Stimulated activated CD8-positive, alpha-beta memory T cell treated with anti-CD3 and anti-CD28 coated beads, Interleukin-12 subunit alpha, Interleukin-12 subunit beta, amount 100 ng/mL, for 1 hour (primary cell): ENCODE results near the gene BCKDK.
"Not testable (repeated sequence)": the region's sequence is repeated elsewhere in the genome, so short reads cannot be mapped to it uniquely, and the experiment has no call there.

Experiments used
- DNase-seq: peaks from one replicate; pipeline ENCODE4 v3.0.0-alpha.2; 2020; ENCODE audit warnings: low read depth

The BCKDK gene

GRCh38 chr16:31099860-31100638 is 8.1 kb upstream of the BCKDK start:
- no peak for DNase-seq

GRCh38 chr16:31100876-31101641 is 7.1 kb upstream of the BCKDK start:
- not testable (repeated sequence) for DNase-seq

- DNase-seq, result peak; percentile 67
Observed at GRCh38 chr16:31105677-31106213, 2.4 kb upstream of the BCKDK start.

GRCh38 chr16:31106509-31107464 is 1.4 kb upstream of the BCKDK start:
- DNase-seq, result no peak

- DNase-seq, result no peak
Observed at GRCh38 chr16:31107465-31107867, 720 bp upstream of the BCKDK start.

- DNase-seq, result no peak
Observed at GRCh38 chr16:31108794-31109558, 790 bp downstream of the BCKDK start.

GRCh38 chr16:31109622-31110021 is 1.4 kb downstream of the BCKDK start:
- no peak for DNase-seq

GRCh38 chr16:31110106-31111034 is 2.2 kb downstream of the BCKDK start:
- DNase-seq, result no peak

GRCh38 chr16:31111881-31112466 is 3.8 kb downstream of the BCKDK start:
- DNase-seq, result no peak

GRCh38 chr16:31112711-31113110 is 4.5 kb downstream of the BCKDK start:
- no peak for DNase-seq

GRCh38 chr16:31113121-31114120 is 5.2 kb downstream of the BCKDK start:
- no peak for DNase-seq

- no peak for DNase-seq
Observed at GRCh38 chr16:31114468-31114867, 6.3 kb downstream of the BCKDK start.

GRCh38 chr16:31117384-31118222 is 9.4 kb downstream of the BCKDK start, which contains the start of gene KAT8:
Gene KAT8, plus strand, starts transcription at chr16:31117664. Its CDS starts 18 bp downstream, at chr16:31117682.
- DNase-seq, result peak; percentile 93

GRCh38 chr16:31118223-31119155 is 10.3 kb downstream of the BCKDK start:
- no peak for DNase-seq

- DNase-seq, result no peak
Observed at GRCh38 chr16:31120129-31120528, 11.9 kb downstream of the BCKDK start.

- no peak for DNase-seq
Observed at GRCh38 chr16:31125844-31126243, 17.7 kb downstream of the BCKDK start.
